Sigmoid colon (tissue), 4 donors: ENCODE results near the gene ISCA2.

Experiments used
- EP300 ChIP-seq, 4 donors: sonication (generic); formaldehyde crosslinking; IDR thresholded peaks; one replicate each; pipeline ENCODE4 v1.6.1; 2017; ENCODE audit warnings: antibody characterized with exemption in 4 of 4
- POLR2A ChIP-seq, 2 donors: fragments of 450-650 bp; IDR thresholded peaks; one replicate each; pipeline ENCODE4 v1.6.1; 2016; ENCODE audit warnings: antibody characterized with exemption in 2 of 2, mild to moderate bottlenecking in 2 of 2, moderate library complexity in 2 of 2
- POLR2AphosphoS5 ChIP-seq, 4 donors: sonication (generic); formaldehyde crosslinking; IDR thresholded peaks; one replicate each; pipeline ENCODE4 v1.6.1; 2017; ENCODE audit warnings: antibody characterized with exemption in 4 of 4
- TF ChIP-seq, protein P1 (sequence below), 4 experiments: fragments of 450-650 bp in 3 of 4; fragments of 200-600 bp in 1 of 4; IDR thresholded peaks; one replicate each; pipeline ENCODE4 v1.5.1; 2016 to 2019; ENCODE audit warnings: antibody characterized with exemption in 4 of 4, mild to moderate bottlenecking in 3 of 4, moderate library complexity in 2 of 4

DNA sequence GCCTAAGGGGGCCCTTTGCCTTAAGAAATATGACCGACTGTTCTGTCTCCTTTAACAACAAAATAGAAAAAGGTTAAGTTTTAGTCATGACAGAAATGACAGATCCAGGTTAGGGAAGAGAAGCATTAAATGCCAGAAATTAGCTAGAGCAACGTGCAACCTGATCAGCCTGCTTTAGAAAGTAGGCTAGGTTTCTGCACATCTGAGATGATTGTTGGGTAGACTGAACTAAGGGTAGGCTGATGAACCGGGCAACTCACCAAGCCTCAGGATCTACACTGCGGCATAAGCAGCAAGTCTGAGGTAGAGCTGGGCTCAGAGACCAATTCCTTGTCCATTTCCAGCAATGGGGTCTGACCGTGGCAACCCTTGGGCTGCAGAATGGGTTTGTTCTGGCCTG is 29.9 kb upstream of the ISCA2 start:
- TF ChIP-seq, protein P1, sequence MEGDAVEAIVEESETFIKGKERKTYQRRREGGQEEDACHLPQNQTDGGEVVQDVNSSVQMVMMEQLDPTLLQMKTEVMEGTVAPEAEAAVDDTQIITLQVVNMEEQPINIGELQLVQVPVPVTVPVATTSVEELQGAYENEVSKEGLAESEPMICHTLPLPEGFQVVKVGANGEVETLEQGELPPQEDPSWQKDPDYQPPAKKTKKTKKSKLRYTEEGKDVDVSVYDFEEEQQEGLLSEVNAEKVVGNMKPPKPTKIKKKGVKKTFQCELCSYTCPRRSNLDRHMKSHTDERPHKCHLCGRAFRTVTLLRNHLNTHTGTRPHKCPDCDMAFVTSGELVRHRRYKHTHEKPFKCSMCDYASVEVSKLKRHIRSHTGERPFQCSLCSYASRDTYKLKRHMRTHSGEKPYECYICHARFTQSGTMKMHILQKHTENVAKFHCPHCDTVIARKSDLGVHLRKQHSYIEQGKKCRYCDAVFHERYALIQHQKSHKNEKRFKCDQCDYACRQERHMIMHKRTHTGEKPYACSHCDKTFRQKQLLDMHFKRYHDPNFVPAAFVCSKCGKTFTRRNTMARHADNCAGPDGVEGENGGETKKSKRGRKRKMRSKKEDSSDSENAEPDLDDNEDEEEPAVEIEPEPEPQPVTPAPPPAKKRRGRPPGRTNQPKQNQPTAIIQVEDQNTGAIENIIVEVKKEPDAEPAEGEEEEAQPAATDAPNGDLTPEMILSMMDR (IDR thresholded peaks at IDR 0.05) = no peak
- TF ChIP-seq POLR2A (IDR thresholded peaks at IDR 0.05) (no peak), POLR2AphosphoS5 (IDR thresholded peaks at IDR 0.05) (no peak), EP300 (IDR thresholded peaks at IDR 0.05) (no peak)
